Right ventricle myocardium superior (tissue), 1 donor: ENCODE results near the gene RTN4IP1. TPM values are rescaled to one million over a fixed set of nuclear protein-coding genes. Genes with fewer than 3 reads are reported as not detected.

Experiments
- ATAC-seq: fragments of 200-7000 bp; cut with Tn5 transposase; one replicate; pipeline ENCODE4 v1.9.1; 2020; ENCODE audit warnings: mild to moderate bottlenecking; ENCODE audit not compliant: poor library complexity
- DNase-seq: peaks from one replicate; pipeline ENCODE4 v3.0.0-alpha.2; 2020
- intact Hi-C: fragments of 100-400 bp; cut with DNase I; formaldehyde crosslinking; loops from one replicate; pipeline ENCODE4 v1.11.2; 2022
- total RNA-seq: library from RNA; stranded (reverse); fragmentation: NEBNext Ultra II Directional; extraction: Animal tissue kit (Norgen Biotek cat#: 25700); gene quantifications from one replicate; pipeline ENCODE4 v1.2.1, GENCODE V29; 2021
- donor health status: DM: no; HTN: yes; CAD: no; lungs with severe emphysema.

Gene RTN4IP1
- total RNA-seq, 1 donor from 2014 or later, result 20.4 TPM

GRCh38 chr6:106535012-106535411, 94.3 kb downstream of the RTN4IP1 start:
- ATAC-seq, result no peak
- intact Hi-C loops, result no loop called here
- no peak for DNase-seq

GRCh38 chr6:106534564-106534982, 94.7 kb downstream of the RTN4IP1 start:
- no peak for DNase-seq
- no peak for ATAC-seq
- intact Hi-C loops, result no loop called here

- no peak for ATAC-seq
- intact Hi-C loops, result no loop called here
- DNase-seq, result no peak
These were observed 95.3 kb downstream of the RTN4IP1 start for GRCh38 chr6:106534004-106534403.

GRCh38 chr6:106533054-106533453, 96.2 kb downstream of the RTN4IP1 start:
- DNase-seq (no peak), ATAC-seq (no peak)
- intact Hi-C loops, result no loop called here

GRCh38 chr6:106530502-106530901, 98.8 kb downstream of the RTN4IP1 start:
- DNase-seq (no peak), ATAC-seq (no peak)
- intact Hi-C loops, result no loop called here

GRCh38 chr6:106530026-106530425, 99.3 kb downstream of the RTN4IP1 start:
- DNase-seq, result no peak
- intact Hi-C loops, result no loop called here
- ATAC-seq, result no peak

- intact Hi-C loops, result no loop called here
- DNase-seq (no peak), ATAC-seq (no peak)
These were observed 99.9 kb downstream of the RTN4IP1 start for GRCh38 chr6:106529438-106529837.

DNA sequence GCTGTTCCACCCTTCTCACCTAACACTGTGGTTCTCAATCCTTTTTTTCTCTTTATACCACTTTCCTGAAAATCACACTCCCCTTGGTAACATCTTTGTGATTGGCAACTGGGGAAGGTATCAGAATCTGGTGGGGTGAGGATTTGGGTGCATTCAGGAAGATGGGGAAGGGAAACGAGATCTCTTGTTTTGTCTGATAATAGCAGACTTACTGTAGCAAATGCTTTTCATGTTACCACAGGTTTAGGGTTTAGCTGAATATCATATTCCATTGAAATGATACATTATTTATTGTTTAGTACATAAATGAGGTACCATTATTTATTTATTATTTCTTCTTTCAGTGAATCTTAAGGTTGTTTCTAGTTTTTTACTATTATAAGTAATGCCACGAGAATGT, 100.8 kb downstream of the RTN4IP1 start:
- DNase-seq (no peak), ATAC-seq (no peak)
- intact Hi-C loops, result no loop called here

GRCh38 chr6:106527979-106528378, 101.3 kb downstream of the RTN4IP1 start:
- ATAC-seq (no peak), DNase-seq (no peak)
- intact Hi-C loops, result no loop called here

DNA sequence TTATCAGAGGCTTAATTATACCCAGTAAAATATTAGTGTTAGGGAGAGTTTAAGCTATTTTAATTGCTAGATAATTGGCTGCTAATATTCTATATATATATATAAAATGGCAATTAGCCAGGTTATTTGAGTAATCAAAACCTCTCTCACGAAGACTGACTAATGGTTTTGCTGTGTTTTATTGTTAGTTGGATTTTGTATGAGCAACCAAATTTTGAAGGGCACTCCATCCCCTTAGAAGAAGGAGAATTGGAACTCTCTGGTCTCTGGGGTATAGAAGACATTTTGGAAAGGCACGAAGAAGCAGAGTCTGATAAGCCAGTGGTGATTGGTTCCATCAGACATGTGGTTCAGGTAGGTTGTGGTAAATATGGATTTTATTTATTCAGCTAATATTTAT, 102.2 kb downstream of the RTN4IP1 start:
- no peak for ATAC-seq
- intact Hi-C loops, result no loop called here
- DNase-seq, result no peak

- ATAC-seq (no peak), DNase-seq (no peak)
- intact Hi-C loops, result no loop called here
These were observed 103.4 kb downstream of the RTN4IP1 start for GRCh38 chr6:106525882-106526275.

DNA sequence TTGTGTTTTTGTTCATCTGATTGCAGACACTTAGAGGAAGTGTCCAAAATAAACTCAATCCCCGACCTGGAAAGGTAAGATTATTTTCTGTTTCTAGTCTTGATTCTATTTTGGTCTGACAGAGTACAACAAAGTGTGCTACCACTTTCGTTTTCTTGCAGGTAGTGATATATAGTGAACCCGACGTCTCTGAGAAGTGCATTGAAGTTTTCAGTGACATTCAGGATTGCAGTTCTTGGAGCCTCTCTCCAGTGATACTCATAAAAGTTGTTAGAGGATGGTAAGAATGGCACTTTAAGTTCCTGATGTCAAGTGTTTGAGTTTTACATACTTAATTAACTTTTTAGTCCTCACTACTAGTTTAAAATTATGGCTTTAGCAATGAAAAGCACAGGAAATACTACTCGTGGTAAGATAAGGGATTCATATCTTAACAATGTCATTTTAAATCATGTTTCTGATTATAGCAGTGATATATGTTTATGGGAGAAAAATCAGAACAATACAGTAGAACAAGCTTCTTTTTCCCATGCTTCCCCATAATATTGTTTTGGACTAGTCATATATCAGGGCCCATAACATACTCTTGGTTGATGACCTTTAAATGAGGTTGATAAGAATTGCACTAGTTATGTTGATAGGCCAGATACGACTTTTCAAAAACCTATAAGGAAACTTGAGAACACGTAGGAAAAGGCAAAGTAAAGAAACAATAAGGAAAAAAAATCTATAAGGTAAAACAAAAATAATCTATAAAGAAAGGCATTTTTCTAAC, 104.0 kb downstream of the RTN4IP1 start:
- intact Hi-C loops, result no loop called here
- ATAC-seq, result no peak
- DNase-seq, result no peak

- DNase-seq (no peak), ATAC-seq (no peak)
- intact Hi-C loops, result no loop called here
These were observed 106.6 kb downstream of the RTN4IP1 start for GRCh38 chr6:106522562-106523250.

Other genes starting within 250 kb of the RTN4IP1 start
- 21.4 TPM for gene QRSL1, start 80 bp upstream of the RTN4IP1 start, total RNA-seq